ENCODE results near the gene ALKBH7.

- TF ChIP-seq EZH2phosphoT487 (IDR thresholded peaks at IDR 0.05; ENCODE audit: insufficient read depth, low read depth) (no peak), EZH2 (IDR thresholded peaks at IDR 0.05; ENCODE audit: insufficient read depth, poor library complexity, severe bottlenecking) (no peak)
Measured at GRCh38 chr19:6359568-6360341, 12.8 kb upstream of the ALKBH7 start.
